ENCODE data around the gene ENHO.

Gene ENHO

GRCh38 chr9:34551751-34552605 is 29.2 kb upstream of the ENHO start:
- no peak overlapping the region for H3K4me3 ChIP-seq (ENCODE audit: low read depth, low read length)
- no peak for TF ChIP-seq CTCF (IDR thresholded peaks at IDR 0.05; ENCODE audit: borderline replicate concordance, insufficient read depth, low read depth, low read length)

- no peak overlapping the region for H3K4me3 ChIP-seq (ENCODE audit: low read depth, low read length)
- TF ChIP-seq CTCF (IDR thresholded peaks at IDR 0.05; ENCODE audit: borderline replicate concordance, insufficient read depth, low read depth, low read length): no peak
These were observed 28.0 kb upstream of the ENHO start for GRCh38 chr9:34550681-34551270.

- TF ChIP-seq CTCF (IDR thresholded peaks at IDR 0.05; ENCODE audit: borderline replicate concordance, insufficient read depth, low read depth, low read length): no peak
- H3K4me3 ChIP-seq (ENCODE audit: low read depth, low read length): no peak overlapping the region
These were observed 27.4 kb upstream of the ENHO start for GRCh38 chr9:34550016-34550680.

- TF ChIP-seq CTCF (IDR thresholded peaks at IDR 0.05; ENCODE audit: borderline replicate concordance, insufficient read depth, low read depth, low read length): no peak
- H3K4me3 ChIP-seq (ENCODE audit: low read depth, low read length): no peak overlapping the region
These were observed 26.6 kb upstream of the ENHO start for GRCh38 chr9:34549407-34549732.

- no peak overlapping the region for H3K4me3 ChIP-seq (ENCODE audit: low read depth, low read length)
- peak; percentile 81 for TF ChIP-seq CTCF (IDR thresholded peaks at IDR 0.05; ENCODE audit: borderline replicate concordance, insufficient read depth, low read depth, low read length)
These were observed 25.3 kb upstream of the ENHO start for GRCh38 chr9:34547960-34548611.

GRCh38 chr9:34546834-34547827 is 24.3 kb upstream of the ENHO start:
- TF ChIP-seq CTCF (IDR thresholded peaks at IDR 0.05; ENCODE audit: borderline replicate concordance, insufficient read depth, low read depth, low read length): peak; percentile 79
- H3K4me3 ChIP-seq (ENCODE audit: low read depth, low read length): no peak overlapping the region
